HG02938 (cell line): Measurements from ENCODE around the gene SNX8.

Experiments used
- ATAC-seq: cut with Tn5 transposase; IDR thresholded peaks from one replicate; pipeline ENCODE4 v1.9.1; 2021; ENCODE audit warnings: mild to moderate bottlenecking, moderate library complexity; ENCODE audit not compliant: unreplicated experiment

SNX8 gene

GRCh38 chr7:2247141-2247995 lies 66.9 kb downstream of the SNX8 start:
- no peak for ATAC-seq

GRCh38 chr7:2245883-2246675 lies 68.2 kb downstream of the SNX8 start:
- ATAC-seq, result no peak

- no peak for ATAC-seq
Observed at GRCh38 chr7:2244404-2244995, 69.7 kb downstream of the SNX8 start.

- no peak for ATAC-seq
Observed at GRCh38 chr7:2243458-2243857, 70.8 kb downstream of the SNX8 start.

GRCh38 chr7:2242541-2243429 lies 71.5 kb downstream of the SNX8 start:
- ATAC-seq, result no peak

GRCh38 chr7:2241580-2242540 lies 72.4 kb downstream of the SNX8 start, which contains the start of the genes MRM2 and NUDT1:
Gene MRM2, minus strand, starts transcription at chr7:2242205. Its CDS starts 36 bp downstream, at chr7:2242169.
Gene NUDT1, plus strand, starts transcription at chr7:2242226. Its CDS starts 2,349 bp downstream, at chr7:2244575.
- peak; percentile 62 for ATAC-seq

GRCh38 chr7:2239242-2239641 lies 75.0 kb downstream of the SNX8 start:
- ATAC-seq, result no peak

GRCh38 chr7:2237109-2237602 lies 77.1 kb downstream of the SNX8 start:
- ATAC-seq, result peak; percentile 65

- ATAC-seq, result no peak
Observed at GRCh38 chr7:2233926-2234325, 80.3 kb downstream of the SNX8 start.

- peak; percentile 68 for ATAC-seq
Observed at GRCh38 chr7:2232766-2233520, 81.3 kb downstream of the SNX8 start, which contains the start of gene MAD1L1. Gene MAD1L1, minus strand, starts transcription at chr7:2232945. Its CDS starts 2,812 bp downstream, at chr7:2230133.

- peak; percentile 23 for ATAC-seq
Observed at GRCh38 chr7:2231992-2232765, 82.1 kb downstream of the SNX8 start.

GRCh38 chr7:2230882-2231281 lies 83.4 kb downstream of the SNX8 start:
- no peak for ATAC-seq

- no peak for ATAC-seq
Observed at GRCh38 chr7:2230226-2230625, 84.0 kb downstream of the SNX8 start.

- no peak for ATAC-seq
Observed at GRCh38 chr7:2229467-2229866, 84.8 kb downstream of the SNX8 start.

GRCh38 chr7:2228921-2229320 lies 85.3 kb downstream of the SNX8 start:
- ATAC-seq, result no peak

- ATAC-seq, result no peak
Observed at GRCh38 chr7:2227699-2228098, 86.5 kb downstream of the SNX8 start.

GRCh38 chr7:2225830-2226229 lies 88.4 kb downstream of the SNX8 start:
- no peak for ATAC-seq
